Neural progenitor cell (in vitro differentiated cells): Measurements from ENCODE around the gene FAF1. TPM values are rescaled to one million over a fixed set of nuclear protein-coding genes. Genes with fewer than 3 reads are reported as not detected.
A peak's percentile ranks its signal among the peaks of the same experiment; 100 is the strongest.

Experiments used
- DNase-seq: peaks from one replicate; pipeline ENCODE4 v3.0.0-alpha.2; 2016; ENCODE audit warnings: low spot score
- H2AFZ ChIP-seq: fragments of 200-600 bp; sonication (generic); replicated peaks from 2 replicates; pipeline ENCODE4 v1.6.1; 2016; ENCODE audit warnings: antibody characterized with exemption
- H3F3A ChIP-seq: fragments of 200-600 bp; sonication (generic); 2 replicates; pipeline ENCODE4 v1.6.1; 2016; ENCODE audit warnings: antibody characterized with exemption, low read depth
- H3K27ac ChIP-seq: fragments of 200-600 bp; sonication (generic); 2 replicates; pipeline ENCODE4 v1.5.1; 2016; ENCODE audit warnings: mild to moderate bottlenecking
- H3K27me3 ChIP-seq: fragments of 200-600 bp; sonication (generic); 2 replicates; pipeline ENCODE4 v1.6.1; 2016; ENCODE audit warnings: mild to moderate bottlenecking, moderate library complexity
- H3K36me3 ChIP-seq: fragments of 200-600 bp; sonication (generic); 2 replicates; pipeline ENCODE4 v1.5.1; 2016
- H3K4me1 ChIP-seq: fragments of 200-600 bp; sonication (generic); 2 replicates; pipeline ENCODE4 v1.6.1; 2016; ENCODE audit warnings: mixed run types
- H3K4me2 ChIP-seq: fragments of 200-600 bp; sonication (generic); 2 replicates; pipeline ENCODE4 v1.6.1; 2016
- H3K4me3 ChIP-seq: fragments of 200-600 bp; sonication (generic); 2 replicates; pipeline ENCODE4 v1.5.1; 2016
- H3K79me2 ChIP-seq: fragments of 200-600 bp; sonication (generic); 2 replicates; pipeline ENCODE4 v1.6.1; 2016; ENCODE audit warnings: low read depth
- H3K9ac ChIP-seq: fragments of 200-600 bp; sonication (generic); 2 replicates; pipeline ENCODE4 v1.6.1; 2016
- H3K9me3 ChIP-seq: fragments of 200-600 bp; sonication (generic); 2 replicates; pipeline ENCODE4 v1.5.1; 2016; ENCODE audit warnings: low read depth
- H4K20me1 ChIP-seq: fragments of 200-600 bp; sonication (generic); 2 replicates; pipeline ENCODE4 v1.6.1; 2016; ENCODE audit warnings: low read depth
- H3K27ac Mint-ChIP-seq: 3 replicates; pipeline ENCODE4 v1.8.0; 2021; ENCODE audit warnings: mixed read lengths
- H3K27me3 Mint-ChIP-seq: 2 replicates; pipeline ENCODE4 v1.8.0; 2022; ENCODE audit warnings: low read depth, mild to moderate bottlenecking, inconsistent platforms, moderate library complexity, mixed read lengths; ENCODE audit not compliant: insufficient read depth
- H3K36me3 Mint-ChIP-seq: 3 replicates; pipeline ENCODE4 v1.8.0; 2021; ENCODE audit warnings: mixed read lengths
- H3K4me1 Mint-ChIP-seq: 3 replicates; pipeline ENCODE4 v1.8.0; 2021; ENCODE audit warnings: mixed read lengths
- H3K4me3 Mint-ChIP-seq: 3 replicates; pipeline ENCODE4 v1.8.0; 2021; ENCODE audit warnings: mild to moderate bottlenecking, moderate library complexity, mixed read lengths
- H3K9me3 Mint-ChIP-seq: 3 replicates; pipeline ENCODE4 v1.8.0; 2020; ENCODE audit warnings: mixed read lengths
- CTCF ChIP-seq: fragments of 200-600 bp; sonication (generic); IDR thresholded peaks from 2 replicates; pipeline ENCODE4 v1.5.1; 2017; ENCODE audit warnings: antibody characterized with exemption, mild to moderate bottlenecking
- EZH2 ChIP-seq: fragments of 200-600 bp; sonication (generic); IDR thresholded peaks from 2 replicates; pipeline ENCODE4 v1.6.1; 2017; ENCODE audit warnings: antibody characterized with exemption, mild to moderate bottlenecking, moderate library complexity
- EZH2phosphoT487 ChIP-seq: fragments of 200-600 bp; sonication (generic); IDR thresholded peaks from 2 replicates; pipeline ENCODE4 v1.6.1; 2017; ENCODE audit warnings: antibody characterized with exemption
- total RNA-seq: library from RNA; depleted of rRNA; stranded (reverse); fragments of >200 nt; gene quantifications from 2 replicates; pipeline ENCODE4 v1.2.3, GENCODE V29; 2015; ENCODE audit warnings: low replicate concordance

Gene FAF1
- total RNA-seq, 1 donor from 2014 or later, result 103 TPM

GRCh38 chr1:50976890-50977574 lies 17.0 kb upstream of the FAF1 start:
- no peak overlapping the region for H3K27ac Mint-ChIP-seq
- peaks cover 100% of the 10 kb centered on the region for H3K27me3 ChIP-seq
- H3K36me3 ChIP-seq, result no peaks in the 10 kb centered on the region
- peaks cover 16% of the 10 kb centered on the region for H3K4me1 ChIP-seq
- H3K27ac ChIP-seq, result no peak overlapping the region
- peak; percentile 48 for DNase-seq
- H3K4me3 Mint-ChIP-seq, result peak overlapping the region; percentile 24
- no peak overlapping the region for H3K9ac ChIP-seq
- H3K36me3 Mint-ChIP-seq, result no peaks in the 10 kb centered on the region
- H3K27me3 Mint-ChIP-seq, result peaks cover 69% of the 10 kb centered on the region
- TF ChIP-seq EZH2, result peak; percentile 49
- no peak for TF ChIP-seq CTCF
- peak; percentile 64 for TF ChIP-seq EZH2phosphoT487
- H2AFZ ChIP-seq, result peak overlapping the region; percentile 76
- peaks cover 72% of the 10 kb centered on the region for H4K20me1 ChIP-seq
- peaks cover 10% of the 10 kb centered on the region for H3K4me1 Mint-ChIP-seq
- peak overlapping the region; percentile 96 for H3K4me2 ChIP-seq
- peaks cover 51% of the 10 kb centered on the region for H3F3A ChIP-seq
- no peaks in the 10 kb centered on the region for H3K79me2 ChIP-seq
- H3K9me3 Mint-ChIP-seq, result peaks cover 2% of the 10 kb centered on the region
- H3K4me3 ChIP-seq, result peak overlapping the region; percentile 56
- H3K9me3 ChIP-seq, result no peaks in the 10 kb centered on the region

- peaks cover 69% of the 10 kb centered on the region for H3K27me3 Mint-ChIP-seq
- Histone ChIP-seq H3K27ac (no peak overlapping the region), H3K36me3 (no peaks in the 10 kb centered on the region), H3K4me2 (no peak overlapping the region), H3K9me3 (no peaks in the 10 kb centered on the region), H3K79me2 (no peaks in the 10 kb centered on the region), H3K4me3 (no peak overlapping the region), H3K27me3 (peaks cover 100% of the 10 kb centered on the region), H2AFZ (no peak overlapping the region), H3F3A (peaks cover 53% of the 10 kb centered on the region), H4K20me1 (peaks cover 80% of the 10 kb centered on the region), H3K9ac (no peak overlapping the region), H3K4me1 (peaks cover 16% of the 10 kb centered on the region)
- TF ChIP-seq EZH2phosphoT487, result peak; percentile 75
- TF ChIP-seq CTCF, result no peak
- peak; percentile 85 for TF ChIP-seq EZH2
- H3K9me3 Mint-ChIP-seq, result peaks cover 2% of the 10 kb centered on the region
- peak; percentile 49 for DNase-seq
- no peak overlapping the region for H3K27ac Mint-ChIP-seq
- H3K4me1 Mint-ChIP-seq, result peaks cover 10% of the 10 kb centered on the region
- H3K4me3 Mint-ChIP-seq, result no peak overlapping the region
- no peaks in the 10 kb centered on the region for H3K36me3 Mint-ChIP-seq
Observed at GRCh38 chr1:50976111-50976889, 16.2 kb upstream of the FAF1 start.

GRCh38 chr1:50975436-50975835 lies 15.4 kb upstream of the FAF1 start:
- Histone ChIP-seq H3K9me3 (no peaks in the 10 kb centered on the region), H3K27ac (no peak overlapping the region), H3F3A (peaks cover 62% of the 10 kb centered on the region), H3K4me3 (no peak overlapping the region), H3K9ac (no peak overlapping the region), H4K20me1 (peaks cover 88% of the 10 kb centered on the region), H2AFZ (no peak overlapping the region), H3K79me2 (no peaks in the 10 kb centered on the region), H3K4me1 (peaks cover 16% of the 10 kb centered on the region), H3K27me3 (peaks cover 100% of the 10 kb centered on the region), H3K4me2 (no peak overlapping the region), H3K36me3 (no peaks in the 10 kb centered on the region)
- DNase-seq, result no peak
- no peaks in the 10 kb centered on the region for H3K36me3 Mint-ChIP-seq
- peaks cover 77% of the 10 kb centered on the region for H3K27me3 Mint-ChIP-seq
- H3K9me3 Mint-ChIP-seq, result peaks cover 2% of the 10 kb centered on the region
- no peak overlapping the region for H3K27ac Mint-ChIP-seq
- TF ChIP-seq CTCF (no peak), EZH2phosphoT487 (no peak), EZH2 (no peak)
- peaks cover 14% of the 10 kb centered on the region for H3K4me1 Mint-ChIP-seq
- no peak overlapping the region for H3K4me3 Mint-ChIP-seq
